Natural killer cell treated with Interleukin-12 subunit alpha and Interleukin-12 subunit beta and Interleukin-15 and Interleukin-18, amount 100 ng/mL, for 72 hours (primary cell): ENCODE results near the gene VAX1. TPM values are rescaled to one million over a fixed set of nuclear protein-coding genes. Genes with fewer than 3 reads are reported as not detected.

Source experiments
- ATAC-seq, 2 donors: fragments of 150-1000 bp; cut with Tn5 transposase in 1 of 2; sonication (Bioruptor Pico), chemical (Tn5 transposase) in 1 of 2; 2 replicates each; pipeline ENCODE4 v1.10.0; 2021
- DNase-seq: peaks from one replicate; pipeline ENCODE4 v3.0.0; 2022; ENCODE audit warnings: low spot score
- H3K27ac Mint-ChIP-seq, 2 donors: 1 replicate in 1 of 2; 2 replicates in 1 of 2; pipeline ENCODE4 v1.8.0; 2022; ENCODE audit warnings: mixed read lengths in 2 of 2, mild to moderate bottlenecking in 1 of 2, moderate library complexity in 1 of 2
- H3K27me3 Mint-ChIP-seq, 2 donors: 1 replicate in 1 of 2; 2 replicates in 1 of 2; pipeline ENCODE4 v1.8.0; 2022; ENCODE audit warnings: mixed read lengths in 2 of 2
- H3K36me3 Mint-ChIP-seq: one replicate; pipeline ENCODE4 v1.8.0; 2022; ENCODE audit warnings: mixed read lengths
- H3K4me1 Mint-ChIP-seq, 2 donors: 1 replicate in 1 of 2; 2 replicates in 1 of 2; pipeline ENCODE4 v1.8.0; 2022; ENCODE audit warnings: low read depth in 2 of 2, mixed read lengths in 2 of 2, mild to moderate bottlenecking in 1 of 2
- H3K4me3 Mint-ChIP-seq: one replicate; pipeline ENCODE4 v1.8.0; 2022; ENCODE audit warnings: mixed read lengths
- H3K9me3 Mint-ChIP-seq: 2 replicates; pipeline ENCODE4 v1.8.0; 2022; ENCODE audit warnings: mixed read lengths
- total RNA-seq, 2 donors: library from RNA; stranded (reverse); gene quantifications; one replicate each; pipeline ENCODE4 v1.2.3, GENCODE V29; 2022

VAX1 gene
- total RNA-seq, 2 donors from 2014 or later = not detected

- Mint-ChIP-seq H3K4me1 (peaks cover 0 to 5% of the 10 kb centered on the region in 2 donors), H3K36me3 (peaks cover 8% of the 10 kb centered on the region), H3K4me3 (no peak overlapping the region), H3K9me3 (no peaks in the 10 kb centered on the region), H3K27me3 (peaks cover 53 to 82% of the 10 kb centered on the region in 2 donors), H3K27ac (no peak overlapping the region)
- DNase-seq (no peak), ATAC-seq (no peak)
These were observed 21.3 kb upstream of the VAX1 start for GRCh38 chr10:117159390-117159789.

- H3K9me3 Mint-ChIP-seq = no peaks in the 10 kb centered on the region
- H3K4me1 Mint-ChIP-seq = peaks cover 0 to 5% of the 10 kb centered on the region in 2 donors
- ATAC-seq (no peak), DNase-seq (no peak)
- H3K27ac Mint-ChIP-seq = no peak overlapping the region
- H3K36me3 Mint-ChIP-seq = peaks cover 8% of the 10 kb centered on the region
- H3K4me3 Mint-ChIP-seq = no peak overlapping the region
- peaks cover 57 to 80% of the 10 kb centered on the region in 2 donors for H3K27me3 Mint-ChIP-seq
These were observed 20.2 kb upstream of the VAX1 start for GRCh38 chr10:117158297-117158696.

GRCh38 chr10:117152668-117153067 lies 14.6 kb upstream of the VAX1 start:
- ATAC-seq (no peak), DNase-seq (no peak)
- H3K27ac Mint-ChIP-seq = no peak overlapping the region
- H3K4me1 Mint-ChIP-seq = no peaks in the 10 kb centered on the region
- no peak overlapping the region for H3K4me3 Mint-ChIP-seq
- peaks cover 41 to 51% of the 10 kb centered on the region in 2 donors for H3K27me3 Mint-ChIP-seq
- no peaks in the 10 kb centered on the region for H3K9me3 Mint-ChIP-seq
- H3K36me3 Mint-ChIP-seq = no peaks in the 10 kb centered on the region

- H3K36me3 Mint-ChIP-seq = no peaks in the 10 kb centered on the region
- H3K27me3 Mint-ChIP-seq = peaks cover 29 to 32% of the 10 kb centered on the region in 2 donors
- H3K4me3 Mint-ChIP-seq = no peak overlapping the region
- no peaks in the 10 kb centered on the region for H3K9me3 Mint-ChIP-seq
- no peak overlapping the region for H3K27ac Mint-ChIP-seq
- DNase-seq (no peak), ATAC-seq (no peak)
- no peaks in the 10 kb centered on the region for H3K4me1 Mint-ChIP-seq
These were observed 10.2 kb upstream of the VAX1 start for GRCh38 chr10:117148284-117148683.

- H3K9me3 Mint-ChIP-seq = no peaks in the 10 kb centered on the region
- H3K36me3 Mint-ChIP-seq = peaks cover 4% of the 10 kb centered on the region
- no peak overlapping the region for H3K27ac Mint-ChIP-seq
- peaks cover 35 to 43% of the 10 kb centered on the region in 2 donors for H3K27me3 Mint-ChIP-seq
- ATAC-seq = no peak
- DNase-seq = no peak
- H3K4me1 Mint-ChIP-seq = no peaks in the 10 kb centered on the region
- no peak overlapping the region for H3K4me3 Mint-ChIP-seq
These were observed 6.9 kb upstream of the VAX1 start for GRCh38 chr10:117145019-117145418.

- Mint-ChIP-seq H3K27ac (no peak overlapping the region), H3K36me3 (peaks cover 4% of the 10 kb centered on the region), H3K9me3 (no peaks in the 10 kb centered on the region), H3K4me3 (no peak overlapping the region), H3K27me3 (peaks cover 41 to 50% of the 10 kb centered on the region in 2 donors), H3K4me1 (no peaks in the 10 kb centered on the region)
- ATAC-seq (no peak), DNase-seq (no peak)
These were observed 5.2 kb upstream of the VAX1 start for GRCh38 chr10:117143103-117143823.

GRCh38 chr10:117140525-117140902 lies 2.4 kb upstream of the VAX1 start:
- Mint-ChIP-seq H3K27ac (no peak overlapping the region), H3K4me1 (no peaks in the 10 kb centered on the region), H3K4me3 (no peak overlapping the region), H3K27me3 (peaks cover 46 to 55% of the 10 kb centered on the region in 2 donors), H3K9me3 (no peaks in the 10 kb centered on the region), H3K36me3 (peaks cover 4% of the 10 kb centered on the region)
- no peak for ATAC-seq
- DNase-seq = no peak

- no peak for ATAC-seq
- Mint-ChIP-seq H3K27ac (no peak overlapping the region), H3K9me3 (no peaks in the 10 kb centered on the region), H3K4me3 (no peak overlapping the region), H3K27me3 (peaks cover 43 to 58% of the 10 kb centered on the region in 2 donors), H3K36me3 (peaks cover 4% of the 10 kb centered on the region), H3K4me1 (no peaks in the 10 kb centered on the region)
- DNase-seq = no peak
These were observed 1.8 kb upstream of the VAX1 start for GRCh38 chr10:117139581-117140524.

- ATAC-seq (no peak), DNase-seq (no peak)
- Mint-ChIP-seq H3K36me3 (peaks cover 4% of the 10 kb centered on the region), H3K4me1 (no peaks in the 10 kb centered on the region), H3K4me3 (no peak overlapping the region), H3K27me3 (peaks cover 40 to 58% of the 10 kb centered on the region in 2 donors), H3K9me3 (no peaks in the 10 kb centered on the region), H3K27ac (no peak overlapping the region)
These were observed 939 bp upstream of the VAX1 start for GRCh38 chr10:117138838-117139580.

- peak in 1 of 2 donors; percentile 30 for ATAC-seq
- Mint-ChIP-seq H3K27ac (no peak overlapping the region), H3K9me3 (no peaks in the 10 kb centered on the region)
These were observed 799 bp downstream of the VAX1 start for GRCh38 chr10:117137031-117137910.

GRCh38 chr10:117136391-117136975 lies 1.6 kb downstream of the VAX1 start:
- peaks cover 0 to 14% of the 10 kb centered on the region in 2 donors for H3K4me1 Mint-ChIP-seq
- no peak overlapping the region for H3K27ac Mint-ChIP-seq
- DNase-seq (no peak), ATAC-seq (no peak)
- no peak overlapping the region for H3K4me3 Mint-ChIP-seq
- H3K36me3 Mint-ChIP-seq = peaks cover under 1% of the 10 kb centered on the region
- no peaks in the 10 kb centered on the region for H3K9me3 Mint-ChIP-seq
- H3K27me3 Mint-ChIP-seq = peaks cover 43 to 58% of the 10 kb centered on the region in 2 donors

More at GRCh38 chr10:117137031-117137910, 799 bp downstream of the VAX1 start:
- H3K36me3 Mint-ChIP-seq = peaks cover 4% of the 10 kb centered on the region
- H3K27me3 Mint-ChIP-seq = peaks cover 42 to 58% of the 10 kb centered on the region in 2 donors
- DNase-seq = no peak
- peaks cover 0 to 6% of the 10 kb centered on the region in 2 donors for H3K4me1 Mint-ChIP-seq
- no peak overlapping the region for H3K4me3 Mint-ChIP-seq

GRCh38 chr10:117135480-117136140 lies 2.5 kb downstream of the VAX1 start:
- Mint-ChIP-seq H3K4me3 (no peak overlapping the region), H3K36me3 (no peaks in the 10 kb centered on the region), H3K9me3 (no peaks in the 10 kb centered on the region), H3K27me3 (peaks cover 47 to 64% of the 10 kb centered on the region in 2 donors), H3K4me1 (peaks cover 0 to 18% of the 10 kb centered on the region in 2 donors), H3K27ac (no peak overlapping the region)
- ATAC-seq (no peak), DNase-seq (no peak)
